Liver (tissue), 9 donors: ENCODE measurements around the gene CAB39. TPM values are rescaled to one million over a fixed set of nuclear protein-coding genes. Genes with fewer than 3 reads are reported as not detected.

Experiments
- DNase-seq: peaks from one replicate; pipeline ENCODE4 v3.0.0-alpha.2; 2017; ENCODE audit warnings: low spot score
- H3K27ac ChIP-seq, 2 donors: one replicate each; pipeline ENCODE4 v1.7.0; 2013; ENCODE audit warnings: inconsistent platforms in 2 of 2, low read length in 2 of 2, control low read depth in 1 of 2, low read depth in 1 of 2, mild to moderate bottlenecking in 1 of 2
- H3K27me3 ChIP-seq, 4 donors: one replicate each; pipeline versions ENCODE4 v1.6.1 to v1.7.0; 2013; ENCODE audit warnings: low read length in 3 of 4, inconsistent platforms in 1 of 4, mild to moderate bottlenecking in 1 of 4, moderate library complexity in 1 of 4; ENCODE audit not compliant: control insufficient read depth in 4 of 4, insufficient read depth in 4 of 4
- H3K36me3 ChIP-seq, 4 donors: one replicate each; pipeline versions ENCODE4 v1.6.1 to v1.7.0; 2013; ENCODE audit warnings: low read length in 3 of 4, mild to moderate bottlenecking in 3 of 4, low read depth in 1 of 4, moderate library complexity in 1 of 4; ENCODE audit not compliant: control insufficient read depth in 4 of 4, insufficient read depth in 3 of 4
- H3K4me1 ChIP-seq, 4 donors: one replicate each; pipeline versions ENCODE4 v1.6.1 to v1.7.0; 2013; ENCODE audit warnings: low read length in 3 of 4, mild to moderate bottlenecking in 3 of 4, moderate library complexity in 1 of 4; ENCODE audit not compliant: control insufficient read depth in 4 of 4, insufficient read depth in 4 of 4
- H3K4me3 ChIP-seq, 3 donors: one replicate each; pipeline versions ENCODE4 v1.6.1 to v1.7.0; 2013; ENCODE audit warnings: low read length in 3 of 3, control low read depth in 1 of 3, low read depth in 1 of 3, mild to moderate bottlenecking in 1 of 3
- H3K9ac ChIP-seq, 2 donors: one replicate each; pipeline ENCODE4 v1.7.0; 2013; ENCODE audit warnings: low read length in 2 of 2, mild to moderate bottlenecking in 2 of 2, moderate library complexity in 2 of 2, control low read depth in 1 of 2, low read depth in 1 of 2
- H3K9me3 ChIP-seq, 4 donors: one replicate each; pipeline versions ENCODE4 v1.6.1 to v1.7.0; 2013; ENCODE audit warnings: low read length in 3 of 4; ENCODE audit not compliant: control insufficient read depth in 4 of 4
- ATF3 ChIP-seq: IDR thresholded peaks from 2 replicates; pipeline ENCODE4 v1.6.1; 2016; ENCODE audit warnings: antibody characterized with exemption
- FOXA1 ChIP-seq: IDR thresholded peaks from 2 replicates; pipeline ENCODE4 v1.6.1; 2016; ENCODE audit warnings: antibody characterized with exemption
- FOXA2 ChIP-seq: IDR thresholded peaks from 2 replicates; pipeline ENCODE4 v1.6.1; 2016; ENCODE audit warnings: antibody characterized with exemption
- GABPA ChIP-seq, 2 donors: IDR thresholded peaks in 1 of 2; conservative IDR thresholded peaks in 1 of 2; 2 replicates each; pipeline ENCODE4 v1.6.1; 2016; ENCODE audit warnings: antibody characterized with exemption in 2 of 2, mild to moderate bottlenecking in 1 of 2, moderate library complexity in 1 of 2
- HNF4A ChIP-seq, 2 donors: conservative IDR thresholded peaks; 2 replicates each; pipeline ENCODE4 v1.6.1; 2016; ENCODE audit warnings: antibody characterized with exemption in 2 of 2, mild to moderate bottlenecking in 2 of 2
- HNF4G ChIP-seq: IDR thresholded peaks from 2 replicates; pipeline ENCODE4 v1.6.1; 2016; ENCODE audit warnings: antibody characterized with exemption
- JUND ChIP-seq, 2 donors: IDR thresholded peaks; 2 replicates each; pipeline ENCODE4 v1.6.1; 2016; ENCODE audit warnings: antibody characterized with exemption in 2 of 2
- NR2F2 ChIP-seq: IDR thresholded peaks from 2 replicates; pipeline ENCODE4 v1.6.1; 2016; ENCODE audit warnings: antibody characterized with exemption
- RAD21 ChIP-seq, 2 donors: IDR thresholded peaks; 2 replicates each; pipeline ENCODE4 v1.6.1; 2016; ENCODE audit warnings: antibody characterized with exemption in 2 of 2, mild to moderate bottlenecking in 2 of 2
- REST ChIP-seq: IDR thresholded peaks from 2 replicates; pipeline ENCODE4 v1.6.1; 2016; ENCODE audit warnings: antibody characterized with exemption, mild to moderate bottlenecking
- SP1 ChIP-seq: IDR thresholded peaks from 2 replicates; pipeline ENCODE4 v1.6.1; 2018; ENCODE audit warnings: antibody characterized with exemption, mild to moderate bottlenecking
- TAF1 ChIP-seq: conservative IDR thresholded peaks from 2 replicates; pipeline ENCODE4 v1.6.1; 2016; ENCODE audit warnings: antibody characterized with exemption, mild to moderate bottlenecking
- YY1 ChIP-seq: IDR thresholded peaks from 2 replicates; pipeline ENCODE4 v1.6.1; 2016; ENCODE audit warnings: antibody characterized with exemption, mild to moderate bottlenecking
- WGBS: extraction: QIAGEN DNeasy Blood & Tissue Kit; methylation state at CpG from one replicate; pipeline ENCODE4 v1.1.7; 2013; 5-methylcytosine and 5-hydroxymethylcytosine counted together
- polyA plus RNA-seq, 2 donors: library from polyadenylated mRNA; stranded (reverse) in 1 of 2; unstranded in 1 of 2; fragments of 200-250 nt in 1 of 2; fragments of >200 nt in 1 of 2; fragmentation: Nextera tagmentation in 1 of 2; extraction: Ambion mirVana in 1 of 2; gene quantifications; one replicate each; pipeline versions ENCODE4 v1.2.1 to v1.2.3, GENCODE V29; 2013 to 2015
- total RNA-seq, 2 donors: library from RNA; depleted of rRNA; stranded (reverse); fragments of >200 nt; gene quantifications; one replicate each; pipeline ENCODE4 v1.2.3, GENCODE V29; 2014
- TF ChIP-seq, protein P1 (sequence below): fragments of 150-350 bp; IDR thresholded peaks from 2 replicates; pipeline ENCODE4 v1.5.1; 2017; ENCODE audit warnings: improper control_type of control experiment, low read depth, low read length; ENCODE audit not compliant: missing input control
- TF ChIP-seq, protein P2 (sequence below): IDR thresholded peaks from 2 replicates; pipeline ENCODE4 v1.6.1; 2016; ENCODE audit warnings: antibody characterized with exemption
- donor health status: healthy.
- donor health status: healthy.
- donor health status: healthy.
- donor health status: healthy.
- donor health status: healthy.

Gene CAB39
- total and polyA plus RNA-seq, 4 donors, result 9.2 to 39.8 (median 26.5) TPM

GRCh38 chr2:230777721-230778120, 65.1 kb downstream of the CAB39 start:
- H3K4me3 ChIP-seq, result no peak overlapping the region
- H3K27ac ChIP-seq, result no peak overlapping the region
- no peak overlapping the region for H3K9ac ChIP-seq
- DNase-seq, result no peak
- WGBS, result 94% methylated on average over 3 of the region's 3 CpGs
- no peak for TF ChIP-seq TAF1
- no peak for TF ChIP-seq ATF3
- no peak for TF ChIP-seq HNF4G
- TF ChIP-seq FOXA1, result no peak
- no peak for TF ChIP-seq GABPA (IDR thresholded peaks at IDR 0.05 in 1 of 2, conservative IDR thresholded peaks at IDR 0.05 in 1 of 2)
- TF ChIP-seq SP1, result no peak
- TF ChIP-seq NR2F2, result no peak
- no peak for TF ChIP-seq RAD21 (IDR thresholded peaks at IDR 0.05)
- TF ChIP-seq, protein P1, sequence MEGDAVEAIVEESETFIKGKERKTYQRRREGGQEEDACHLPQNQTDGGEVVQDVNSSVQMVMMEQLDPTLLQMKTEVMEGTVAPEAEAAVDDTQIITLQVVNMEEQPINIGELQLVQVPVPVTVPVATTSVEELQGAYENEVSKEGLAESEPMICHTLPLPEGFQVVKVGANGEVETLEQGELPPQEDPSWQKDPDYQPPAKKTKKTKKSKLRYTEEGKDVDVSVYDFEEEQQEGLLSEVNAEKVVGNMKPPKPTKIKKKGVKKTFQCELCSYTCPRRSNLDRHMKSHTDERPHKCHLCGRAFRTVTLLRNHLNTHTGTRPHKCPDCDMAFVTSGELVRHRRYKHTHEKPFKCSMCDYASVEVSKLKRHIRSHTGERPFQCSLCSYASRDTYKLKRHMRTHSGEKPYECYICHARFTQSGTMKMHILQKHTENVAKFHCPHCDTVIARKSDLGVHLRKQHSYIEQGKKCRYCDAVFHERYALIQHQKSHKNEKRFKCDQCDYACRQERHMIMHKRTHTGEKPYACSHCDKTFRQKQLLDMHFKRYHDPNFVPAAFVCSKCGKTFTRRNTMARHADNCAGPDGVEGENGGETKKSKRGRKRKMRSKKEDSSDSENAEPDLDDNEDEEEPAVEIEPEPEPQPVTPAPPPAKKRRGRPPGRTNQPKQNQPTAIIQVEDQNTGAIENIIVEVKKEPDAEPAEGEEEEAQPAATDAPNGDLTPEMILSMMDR, result no peak
- TF ChIP-seq YY1, result no peak
- no peak for TF ChIP-seq HNF4A (conservative IDR thresholded peaks at IDR 0.05)
- no peak for TF ChIP-seq JUND (IDR thresholded peaks at IDR 0.05)
- TF ChIP-seq, protein P2, sequence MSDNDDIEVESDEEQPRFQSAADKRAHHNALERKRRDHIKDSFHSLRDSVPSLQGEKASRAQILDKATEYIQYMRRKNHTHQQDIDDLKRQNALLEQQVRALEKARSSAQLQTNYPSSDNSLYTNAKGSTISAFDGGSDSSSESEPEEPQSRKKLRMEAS, result no peak
- no peak for TF ChIP-seq FOXA2
- no peaks in the 10 kb centered on the region for H3K4me1 ChIP-seq
- H3K36me3 ChIP-seq, result peaks cover 0 to 1% (median 0%) of the 10 kb centered on the region in 4 donors
- no peaks in the 10 kb centered on the region for H3K9me3 ChIP-seq
- no peaks in the 10 kb centered on the region for H3K27me3 ChIP-seq

DNA sequence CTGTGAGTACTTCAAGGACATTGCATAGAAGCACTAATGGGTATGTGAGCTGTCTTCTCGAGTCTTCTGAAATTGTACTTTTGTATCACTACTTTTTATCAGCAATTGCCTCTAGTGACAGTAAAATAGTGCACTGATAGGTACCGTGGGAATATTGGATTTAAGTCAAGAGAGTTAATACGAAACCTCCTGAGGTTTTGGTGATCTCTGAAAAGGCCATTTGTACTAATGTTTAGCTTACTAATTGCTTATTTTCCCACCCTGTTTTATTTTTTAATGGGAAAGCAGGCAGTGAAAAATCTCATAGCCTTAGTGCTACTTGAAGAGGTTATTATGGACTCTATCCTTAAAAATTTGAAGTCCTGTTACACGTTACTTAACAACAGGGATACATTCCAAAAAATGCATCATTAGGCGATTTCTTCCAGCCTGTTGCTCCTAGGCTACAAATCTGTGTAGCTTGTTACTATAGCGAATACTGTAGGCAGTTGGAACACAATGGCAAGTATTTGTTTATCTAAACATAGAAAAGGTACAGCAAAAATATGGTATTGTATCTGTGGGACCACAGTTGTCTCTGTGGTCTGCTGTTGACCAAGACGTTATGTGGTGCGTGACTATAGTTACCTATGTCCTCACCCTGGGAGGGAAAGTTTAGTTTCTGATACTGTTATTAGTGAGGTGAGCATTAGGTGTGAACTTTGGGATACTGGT, 65.9 kb downstream of the CAB39 start:
- no peak for DNase-seq
- Histone ChIP-seq H3K4me1 (no peaks in the 10 kb centered on the region), H3K27me3 (no peaks in the 10 kb centered on the region), H3K27ac (no peak overlapping the region), H3K36me3 (peaks cover 0 to 1% (median 0%) of the 10 kb centered on the region in 4 donors), H3K9ac (no peak overlapping the region), H3K9me3 (no peaks in the 10 kb centered on the region), H3K4me3 (no peak overlapping the region)
- TF ChIP-seq FOXA1, result no peak
- TF ChIP-seq HNF4A (conservative IDR thresholded peaks at IDR 0.05), result no peak
- TF ChIP-seq JUND (IDR thresholded peaks at IDR 0.05), result no peak
- no peak for TF ChIP-seq ATF3
- no peak for TF ChIP-seq FOXA2
- no peak for TF ChIP-seq TAF1
- no peak for TF ChIP-seq REST
- TF ChIP-seq, protein P2, result no peak
- 94% methylated on average over 8 of the region's 8 CpGs for WGBS
